ENCODE data around the gene YKT6.

DNA sequence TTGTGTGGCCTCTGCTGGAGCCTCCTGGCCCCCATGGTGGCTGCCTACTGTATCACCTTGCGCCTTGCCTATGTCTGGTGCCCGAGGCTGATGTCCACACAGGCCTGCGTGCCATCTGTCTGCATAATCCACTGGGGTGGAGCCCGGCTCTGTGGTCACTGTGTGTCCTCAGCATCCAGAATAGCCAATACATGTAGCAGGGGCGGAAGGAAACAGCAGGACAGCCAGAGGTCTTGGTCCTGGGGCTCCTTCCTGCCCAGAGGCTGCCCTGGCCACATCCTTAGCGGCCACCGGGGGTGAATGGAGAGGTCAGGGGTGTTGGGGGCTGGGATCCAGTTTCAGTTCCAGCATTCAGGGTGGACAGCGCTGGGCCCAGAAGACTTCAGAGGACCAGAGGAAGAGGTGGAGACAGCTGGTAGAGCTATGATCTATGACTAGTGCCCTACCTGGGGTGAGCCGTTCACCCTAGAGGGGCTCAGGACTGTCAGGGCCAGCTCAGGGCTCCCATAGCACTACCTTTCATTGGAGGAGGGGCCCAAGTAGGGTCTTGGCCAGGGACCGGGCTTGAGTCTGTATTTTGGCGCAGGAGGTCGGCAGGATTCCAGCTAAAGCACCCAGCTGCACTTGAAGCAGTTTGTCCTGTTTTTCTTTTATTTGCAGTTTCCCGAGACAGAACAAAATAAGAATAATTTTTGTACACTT lies 15.9 kb downstream of the YKT6 start:
- TF ChIP-seq POLR2A (IDR thresholded peaks at IDR 0.05; ENCODE audit: low read length) (no peak), GATA1 (IDR thresholded peaks at IDR 0.05; ENCODE audit: low read depth, low read length) (no peak)
